Measurements from ENCODE around the gene NEK8.
"Not testable (repeated sequence)": the region's sequence is repeated elsewhere in the genome, so short reads cannot be mapped to it uniquely, and the experiment has no call there.

Gene NEK8

GRCh38 chr17:28710861-28711722, 17.5 kb upstream of the NEK8 start:
- DNase-seq, result peak; percentile 88

- no peak for DNase-seq
These were observed 16.9 kb upstream of the NEK8 start, which contains the start of gene PROCA1 for GRCh38 chr17:28711723-28712031. TSS of gene PROCA1 (minus strand) at chr17:28711888. CDS start at chr17:28711660, 228 bp downstream.

- peak; percentile 55 for DNase-seq
These were observed 16.4 kb upstream of the NEK8 start for GRCh38 chr17:28712032-28712704.

- DNase-seq, result no peak
These were observed 15.7 kb upstream of the NEK8 start for GRCh38 chr17:28712705-28713415.

GRCh38 chr17:28714281-28714680, 14.3 kb upstream of the NEK8 start:
- no peak for DNase-seq

DNA sequence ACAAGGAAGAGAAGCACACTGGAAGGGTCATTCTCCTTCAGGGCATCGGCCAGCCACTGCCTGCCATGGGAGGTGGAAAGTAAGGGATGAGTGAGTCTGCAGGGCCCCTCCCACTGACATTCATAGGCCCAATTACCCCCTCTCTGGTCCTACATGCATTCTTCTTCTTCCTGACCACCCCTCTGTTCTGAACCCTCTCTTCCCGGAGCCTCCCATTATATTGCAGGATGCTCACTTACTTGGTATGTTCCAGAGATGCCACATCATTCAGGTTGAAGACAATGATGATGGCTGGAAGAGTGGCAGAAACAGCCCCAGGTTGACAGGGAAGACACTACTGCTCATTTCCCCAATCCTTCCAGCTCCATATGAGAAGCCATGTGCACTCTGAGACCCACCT, 13.4 kb upstream of the NEK8 start:
- no peak for DNase-seq

DNA sequence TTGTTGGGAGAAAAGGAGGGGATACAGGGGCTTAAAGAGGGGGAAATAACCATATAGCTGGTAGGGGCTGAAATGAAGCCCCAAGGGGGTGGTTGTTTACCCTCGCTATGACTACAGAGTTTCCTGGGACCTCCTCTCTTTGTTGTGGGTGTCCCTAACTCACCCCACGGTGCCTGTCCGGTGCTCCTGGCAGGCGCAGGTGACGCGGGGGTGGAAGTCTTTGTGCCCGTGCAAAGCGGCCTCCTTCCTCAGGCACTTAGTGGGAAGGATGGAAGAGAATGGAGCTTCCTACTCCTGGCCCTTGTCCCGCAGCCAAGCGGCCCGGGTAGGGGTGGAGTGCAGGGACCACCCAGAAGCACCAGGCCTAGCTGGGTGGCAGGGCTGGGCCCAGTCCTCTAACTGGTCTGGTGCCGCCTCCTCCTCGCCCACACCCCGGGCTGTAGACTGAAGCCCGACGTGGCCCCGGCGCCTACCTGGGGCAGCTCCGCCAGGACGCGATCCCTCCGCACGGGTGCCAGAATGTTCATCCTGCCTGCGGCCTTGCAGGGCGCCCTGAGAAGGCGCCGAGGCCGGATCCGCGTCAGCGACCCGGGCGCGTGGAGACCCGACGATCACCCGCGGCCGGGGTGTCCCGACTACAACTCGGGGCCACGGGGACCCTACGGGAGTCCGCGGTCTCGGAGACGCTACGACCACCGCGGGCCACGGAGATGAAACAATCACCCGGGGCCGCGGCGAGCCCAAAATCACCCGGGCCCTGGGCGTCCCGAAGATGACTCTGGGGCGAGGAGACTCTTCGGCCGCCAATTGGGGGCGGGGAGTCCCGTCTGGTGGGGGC, 11.6 kb upstream of the NEK8 start:
- no peak for DNase-seq

GRCh38 chr17:28717578-28718332, 10.8 kb upstream of the NEK8 start, which contains the start of gene RAB34:
TSS of gene RAB34 (minus strand) at chr17:28717868. CDS start at chr17:28717266, 602 bp downstream.
- no peak for DNase-seq

GRCh38 chr17:28718333-28719020, 10.1 kb upstream of the NEK8 start:
- no peak for DNase-seq

- DNase-seq, result no peak
These were observed 9.6 kb upstream of the NEK8 start for GRCh38 chr17:28719021-28719433.

GRCh38 chr17:28720247-28720996, 8.2 kb upstream of the NEK8 start:
- no peak for DNase-seq

- DNase-seq, result not testable (repeated sequence)
These were observed 7.6 kb upstream of the NEK8 start for GRCh38 chr17:28720997-28721329.

GRCh38 chr17:28722417-28723158, 6.0 kb upstream of the NEK8 start:
- DNase-seq, result no peak

DNA sequence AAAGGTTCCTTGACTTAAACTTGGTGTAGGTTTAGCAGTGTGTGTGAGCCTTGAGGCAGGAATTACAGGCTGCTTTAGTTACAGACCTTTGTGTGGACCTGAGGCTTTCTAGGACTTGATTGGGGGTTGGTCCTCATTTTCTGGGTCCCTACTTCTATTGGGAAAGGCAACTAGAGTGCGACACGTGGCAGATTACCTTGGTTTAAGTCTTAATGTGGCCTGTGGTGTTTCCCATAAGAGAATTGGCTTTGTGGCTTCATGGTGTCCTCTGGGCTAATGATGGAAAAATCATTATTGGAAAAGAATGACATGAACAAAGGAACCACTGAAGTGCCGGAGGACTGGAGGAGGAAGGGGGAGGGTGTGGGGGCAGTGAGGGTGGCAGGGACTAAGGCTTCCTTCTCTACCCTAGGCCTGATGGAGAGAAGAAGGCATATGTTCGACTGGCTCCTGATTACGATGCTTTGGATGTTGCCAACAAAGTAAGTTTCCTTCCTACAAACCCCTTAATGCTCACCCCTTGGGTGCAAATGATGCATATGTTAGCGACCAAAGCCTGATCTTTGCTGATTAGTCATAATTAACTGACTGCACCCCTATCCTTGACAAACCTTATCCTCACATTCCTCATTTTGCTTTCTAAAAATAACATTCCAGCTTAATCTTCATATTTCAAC, 5.3 kb upstream of the NEK8 start:
- no peak for DNase-seq

DNA sequence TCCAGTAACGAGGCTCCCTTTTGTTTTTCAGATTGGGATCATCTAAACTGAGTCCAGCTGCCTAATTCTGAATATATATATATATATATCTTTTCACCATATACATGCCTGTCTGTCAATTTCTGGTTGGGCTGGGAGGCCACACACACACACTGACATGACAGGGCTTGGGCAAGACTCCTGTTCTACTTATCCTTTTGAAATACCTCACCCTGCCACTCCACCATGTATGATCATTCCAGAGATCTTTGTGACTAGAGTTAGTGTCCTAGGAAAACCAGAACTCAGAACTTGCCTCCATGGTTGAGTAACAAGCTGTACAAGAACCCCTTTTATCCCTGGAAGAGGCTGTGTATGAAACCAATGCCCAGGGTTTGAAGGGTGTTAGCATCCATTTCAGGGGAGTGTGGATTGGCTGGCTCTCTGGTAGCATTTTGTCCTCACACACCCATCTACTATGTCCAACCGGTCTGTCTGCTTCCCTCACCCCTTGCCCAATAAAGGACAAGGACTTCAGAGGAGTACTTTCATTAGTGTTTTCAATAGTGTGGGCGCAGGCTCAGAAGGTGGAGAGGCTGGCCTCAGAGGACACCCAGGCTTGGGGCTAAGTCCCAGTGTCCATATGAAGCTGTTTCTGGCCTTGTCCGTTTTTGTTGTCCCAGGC, 4.6 kb upstream of the NEK8 start:
- DNase-seq, result not testable (repeated sequence)

GRCh38 chr17:28724500-28725165, 4.0 kb upstream of the NEK8 start:
- DNase-seq, result no peak

DNA sequence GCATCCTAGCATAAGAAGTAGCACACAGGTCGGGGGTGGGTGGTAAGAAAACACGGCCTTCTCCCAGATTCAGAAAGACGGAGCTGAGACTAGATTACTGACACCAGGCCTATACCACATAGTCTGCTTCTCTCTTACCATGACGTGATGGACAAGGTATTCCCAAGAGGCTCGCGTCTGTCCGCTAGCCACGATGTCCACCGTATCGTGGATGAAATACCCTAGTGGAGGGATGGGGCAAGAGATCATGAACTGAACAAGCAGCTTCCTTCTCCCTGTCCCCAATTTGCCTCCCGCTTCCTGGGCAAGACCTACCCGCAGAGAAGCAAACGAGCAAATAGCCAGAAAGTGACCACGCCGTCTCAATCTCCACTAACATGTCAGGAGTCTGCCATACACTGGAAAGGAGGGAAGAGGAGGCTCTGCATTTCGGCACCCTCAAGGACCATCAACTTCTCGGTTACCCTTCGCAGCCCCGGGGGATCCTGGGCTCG, 3.4 kb upstream of the NEK8 start:
- no peak for DNase-seq

- no peak for DNase-seq
These were observed 2.8 kb upstream of the NEK8 start for GRCh38 chr17:28725660-28726225.

All from activated effector memory CD4-positive, alpha-beta T cell treated with Interleukin-2 at 50 U/mL for 16 hours (primary cell).